HG03571 (cell line): Measurements from ENCODE around the gene TBC1D2.
"Not testable (repeated sequence)": the region's sequence is repeated elsewhere in the genome, so short reads cannot be mapped to it uniquely, and the experiment has no call there.

Experiments used
- ATAC-seq: cut with Tn5 transposase; IDR thresholded peaks from one replicate; pipeline ENCODE4 v1.9.1; 2021; ENCODE audit not compliant: unreplicated experiment

TBC1D2 gene, protein sequence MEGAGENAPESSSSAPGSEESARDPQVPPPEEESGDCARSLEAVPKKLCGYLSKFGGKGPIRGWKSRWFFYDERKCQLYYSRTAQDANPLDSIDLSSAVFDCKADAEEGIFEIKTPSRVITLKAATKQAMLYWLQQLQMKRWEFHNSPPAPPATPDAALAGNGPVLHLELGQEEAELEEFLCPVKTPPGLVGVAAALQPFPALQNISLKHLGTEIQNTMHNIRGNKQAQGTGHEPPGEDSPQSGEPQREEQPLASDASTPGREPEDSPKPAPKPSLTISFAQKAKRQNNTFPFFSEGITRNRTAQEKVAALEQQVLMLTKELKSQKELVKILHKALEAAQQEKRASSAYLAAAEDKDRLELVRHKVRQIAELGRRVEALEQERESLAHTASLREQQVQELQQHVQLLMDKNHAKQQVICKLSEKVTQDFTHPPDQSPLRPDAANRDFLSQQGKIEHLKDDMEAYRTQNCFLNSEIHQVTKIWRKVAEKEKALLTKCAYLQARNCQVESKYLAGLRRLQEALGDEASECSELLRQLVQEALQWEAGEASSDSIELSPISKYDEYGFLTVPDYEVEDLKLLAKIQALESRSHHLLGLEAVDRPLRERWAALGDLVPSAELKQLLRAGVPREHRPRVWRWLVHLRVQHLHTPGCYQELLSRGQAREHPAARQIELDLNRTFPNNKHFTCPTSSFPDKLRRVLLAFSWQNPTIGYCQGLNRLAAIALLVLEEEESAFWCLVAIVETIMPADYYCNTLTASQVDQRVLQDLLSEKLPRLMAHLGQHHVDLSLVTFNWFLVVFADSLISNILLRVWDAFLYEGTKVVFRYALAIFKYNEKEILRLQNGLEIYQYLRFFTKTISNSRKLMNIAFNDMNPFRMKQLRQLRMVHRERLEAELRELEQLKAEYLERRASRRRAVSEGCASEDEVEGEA

DNA sequence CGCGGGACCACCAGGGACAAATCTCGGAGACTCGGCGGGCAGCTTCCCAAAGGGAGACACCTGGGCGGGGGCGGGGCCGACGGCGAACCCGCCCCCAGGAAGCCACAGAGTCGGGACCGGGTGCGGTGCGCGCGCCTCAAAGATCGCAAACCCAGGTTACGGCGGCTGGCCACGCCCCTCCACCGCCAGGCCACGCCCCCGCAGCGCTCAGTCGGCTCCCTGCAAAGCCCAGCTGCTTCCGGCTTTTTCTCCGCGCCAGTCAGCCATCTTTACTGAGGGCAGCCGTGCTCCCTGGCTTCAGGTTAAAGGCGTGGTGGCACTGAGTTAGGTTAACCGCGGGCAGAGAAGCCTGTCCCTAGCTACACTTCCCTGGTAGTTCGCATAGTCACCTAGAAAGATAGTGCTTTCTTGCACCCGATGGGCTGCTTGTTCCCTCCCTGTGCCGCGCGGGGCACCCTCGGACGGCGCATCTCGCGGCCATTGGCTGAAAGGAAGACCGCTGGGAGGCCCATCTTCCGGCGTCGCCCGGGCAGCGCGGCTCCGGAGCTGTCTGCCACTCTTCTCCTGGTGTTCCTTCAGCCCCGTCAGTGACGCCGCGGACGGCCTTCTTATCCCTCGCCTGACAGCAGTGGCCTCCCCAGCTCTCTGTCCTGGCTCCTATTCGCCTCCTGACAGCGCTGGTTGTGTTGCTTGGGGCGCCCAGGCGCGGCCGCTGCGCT is at the start of gene TBC1D2:
Gene TBC1D2 (minus strand): TSS at position 72 of the 719 bp plus-strand sequence. CDS start 108 bp downstream, outside the sequence.
- ATAC-seq, result peak; percentile 89

GRCh38 chr9:98304381-98304780 is 48.9 kb upstream of the TBC1D2 start:
- ATAC-seq, result no peak

- ATAC-seq, result no peak
Observed at GRCh38 chr9:98303633-98304125, 48.2 kb upstream of the TBC1D2 start.

GRCh38 chr9:98302938-98303632 is 47.6 kb upstream of the TBC1D2 start:
- ATAC-seq, result no peak

DNA sequence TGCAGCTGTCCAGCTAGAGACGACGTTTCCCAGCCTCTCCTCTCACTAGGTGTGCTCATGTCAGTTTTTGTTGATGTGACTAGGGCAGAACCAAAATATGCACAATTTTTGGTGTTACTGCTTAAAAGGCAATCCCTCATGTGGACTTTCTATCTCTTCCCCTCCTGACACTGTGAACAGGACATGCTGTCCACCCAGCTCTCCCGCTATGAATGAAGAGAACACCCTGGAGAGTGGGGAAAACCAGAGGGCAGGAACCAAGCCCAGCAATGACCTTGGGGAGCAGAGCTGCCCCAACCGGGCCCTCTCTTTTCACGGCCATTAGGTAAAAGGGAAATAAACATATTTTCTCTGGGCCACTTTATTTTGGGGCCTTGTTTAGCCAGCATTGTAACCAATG is 46.7 kb upstream of the TBC1D2 start:
- no peak for ATAC-seq

GRCh38 chr9:98300611-98301010 is 45.2 kb upstream of the TBC1D2 start:
- no peak for ATAC-seq

DNA sequence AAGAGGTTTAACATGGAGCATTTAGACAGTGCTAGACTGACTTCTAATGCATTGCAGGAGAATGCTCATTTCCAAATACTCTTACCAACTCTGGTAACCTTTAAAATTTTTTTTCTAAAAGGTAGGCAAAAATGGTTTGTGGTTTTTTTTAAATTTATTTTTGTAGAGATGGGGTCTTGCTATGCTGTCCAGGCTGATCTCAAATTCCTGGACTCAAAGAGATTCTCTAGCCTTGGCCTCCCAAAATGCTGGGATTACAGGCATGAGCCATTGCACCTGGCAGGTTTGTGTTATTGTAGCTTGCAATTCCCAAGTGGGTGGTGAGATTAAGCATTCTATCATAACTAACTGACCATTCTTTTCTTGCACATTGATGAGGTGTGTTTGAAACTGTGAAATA is 43.0 kb upstream of the TBC1D2 start:
- no peak for ATAC-seq

- no peak for ATAC-seq
Observed at GRCh38 chr9:98295824-98296223, 40.4 kb upstream of the TBC1D2 start.

DNA sequence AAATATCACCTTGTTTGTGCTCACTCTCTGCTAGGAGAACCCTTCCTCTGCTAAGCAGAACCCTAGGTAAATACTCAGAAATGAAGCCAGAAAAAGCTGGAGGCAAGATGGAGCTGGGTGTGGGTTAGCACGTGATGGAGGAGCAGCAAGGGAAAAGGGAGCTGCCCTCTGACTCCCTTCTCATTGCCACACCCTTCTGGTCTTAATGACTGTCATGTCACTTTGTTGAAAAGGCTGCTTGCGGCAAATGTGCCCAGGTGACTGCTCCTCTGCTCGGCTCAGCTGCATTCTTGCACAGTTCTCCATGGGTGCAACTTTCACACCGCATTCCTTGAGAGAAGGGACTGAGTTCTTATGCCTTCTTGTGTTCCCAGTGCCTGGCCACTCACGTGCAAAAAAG is 36.4 kb upstream of the TBC1D2 start:
- no peak for ATAC-seq

- ATAC-seq, result no peak
Observed at GRCh38 chr9:98290411-98290810, 35.0 kb upstream of the TBC1D2 start.

DNA sequence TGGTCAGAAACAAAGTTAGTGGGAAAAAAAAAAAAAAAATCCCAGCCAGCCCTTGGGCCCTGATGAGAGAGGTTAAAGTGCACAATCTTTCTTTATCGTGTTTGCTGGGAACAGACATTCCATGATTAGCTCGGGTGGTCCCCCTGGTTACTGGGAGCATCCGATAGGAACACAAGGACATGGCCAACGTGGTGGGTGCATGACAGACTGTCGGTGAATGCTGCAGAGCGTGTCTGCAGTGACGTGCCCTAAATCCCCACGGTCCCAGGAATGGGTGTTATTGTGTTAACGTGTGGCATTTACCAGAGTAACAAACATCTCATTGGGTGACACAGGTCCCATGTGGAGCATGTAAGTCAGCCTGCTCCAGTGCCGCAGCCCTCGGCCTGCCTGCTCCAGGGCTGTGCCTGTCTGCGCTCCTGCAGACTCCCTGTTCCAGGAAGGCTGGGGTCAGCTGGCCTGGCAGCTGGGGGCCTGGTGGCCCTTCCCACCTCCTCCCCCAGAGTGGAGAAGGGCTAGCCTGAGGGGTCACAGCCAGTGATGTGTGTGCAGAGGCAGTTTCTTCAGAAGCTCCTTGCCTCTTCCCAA is 34.3 kb upstream of the TBC1D2 start:
- ATAC-seq, result no peak

DNA sequence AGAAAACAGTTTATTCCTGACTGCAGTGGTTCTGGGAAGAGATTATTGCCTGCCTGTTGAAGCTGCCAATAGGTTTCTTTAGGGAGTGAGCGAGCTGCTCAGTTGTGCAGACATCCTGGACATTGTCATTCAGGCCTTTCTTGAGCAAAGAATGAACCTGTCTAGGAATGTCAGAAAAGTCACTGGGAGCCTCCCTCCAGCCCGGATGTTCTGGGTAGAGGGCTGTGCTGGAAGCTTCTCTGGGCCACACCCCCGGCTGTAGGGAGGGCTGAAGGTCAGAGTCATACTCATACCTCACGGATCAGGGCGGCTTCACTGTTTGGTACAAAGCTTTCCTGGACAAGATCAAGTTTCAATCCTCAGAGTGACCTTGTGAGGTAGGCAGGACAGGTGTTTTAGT is 33.4 kb upstream of the TBC1D2 start:
- no peak for ATAC-seq

DNA sequence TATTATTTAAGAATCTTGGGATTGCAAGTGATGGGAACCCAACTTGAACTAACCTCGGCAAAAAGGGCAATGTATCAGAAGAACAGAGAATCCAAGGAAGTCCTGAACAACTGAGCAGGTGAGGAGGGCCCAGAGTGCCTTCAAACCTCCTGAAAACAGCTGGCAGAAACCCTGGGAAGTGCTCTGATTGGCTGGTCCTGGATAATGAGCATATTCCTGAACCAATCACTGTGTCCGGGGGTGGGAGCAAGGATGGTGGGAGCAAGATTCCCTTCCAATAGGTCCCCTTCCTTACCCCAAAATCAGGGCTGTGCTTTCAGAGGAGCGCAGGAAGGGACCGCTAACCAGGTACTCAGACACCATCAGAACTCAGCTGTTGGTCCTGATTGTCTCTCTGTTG is 31.9 kb upstream of the TBC1D2 start:
- ATAC-seq, result no peak

- ATAC-seq, result no peak
Observed at GRCh38 chr9:98285446-98285845, 30.0 kb upstream of the TBC1D2 start.

DNA sequence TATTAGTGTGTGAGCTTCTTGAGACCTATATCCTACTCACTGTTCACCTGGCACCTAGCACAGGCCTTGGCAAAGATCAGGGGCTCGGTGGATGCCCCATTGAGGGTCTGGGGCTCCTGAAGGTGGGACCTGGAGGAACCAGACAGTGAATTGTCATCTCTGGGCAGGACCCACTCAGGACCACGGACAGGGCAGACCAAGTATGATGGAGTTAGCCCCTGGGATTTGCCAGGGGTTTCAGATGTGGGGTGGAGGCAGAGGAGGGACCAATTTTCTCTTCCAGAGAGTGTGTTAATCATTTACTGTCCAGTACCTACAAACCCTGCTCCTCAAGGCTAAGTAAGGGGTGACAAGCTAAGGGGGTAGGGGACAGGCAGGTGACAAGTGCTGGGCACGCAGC is 29.3 kb upstream of the TBC1D2 start:
- ATAC-seq, result no peak

GRCh38 chr9:98283143-98283542 is 27.7 kb upstream of the TBC1D2 start:
- ATAC-seq, result not testable (repeated sequence)

GRCh38 chr9:98281281-98281680 is 25.8 kb upstream of the TBC1D2 start:
- no peak for ATAC-seq

- no peak for ATAC-seq
Observed at GRCh38 chr9:98280574-98280973, 25.1 kb upstream of the TBC1D2 start.

- no peak for ATAC-seq
Observed at GRCh38 chr9:98280162-98280561, 24.7 kb upstream of the TBC1D2 start.

DNA sequence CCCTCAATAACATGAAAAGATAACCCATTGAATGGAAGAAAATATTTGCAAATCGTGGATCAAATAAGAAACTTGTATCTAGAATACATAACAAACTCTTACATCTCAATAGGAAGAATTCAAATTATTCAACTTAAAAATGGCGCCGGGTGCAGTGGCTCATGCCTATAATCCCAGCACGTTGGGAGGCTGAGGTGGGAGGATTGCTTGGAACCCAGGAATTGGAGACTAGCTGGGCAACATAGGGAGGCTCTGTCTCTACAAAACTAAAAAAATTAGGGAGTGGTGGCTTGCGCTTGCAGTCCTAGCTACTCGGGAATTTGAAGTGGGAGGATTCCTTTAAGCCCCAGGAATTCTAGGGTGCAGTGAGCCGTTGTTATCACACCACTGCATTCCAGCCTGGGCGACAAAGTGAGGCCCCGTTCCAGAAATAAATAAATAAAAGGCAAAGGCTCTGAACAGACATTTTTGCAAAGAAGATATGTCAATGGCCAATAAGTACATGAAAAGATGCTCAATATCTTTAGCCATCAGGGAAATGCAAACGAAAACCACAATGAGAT is 21.5 kb upstream of the TBC1D2 start:
- ATAC-seq, result no peak
